Measurements from ENCODE around the gene ATP1A3. TPM values are rescaled to one million over a fixed set of nuclear protein-coding genes. Genes with fewer than 3 reads are reported as not detected.
A peak's percentile ranks its signal among the peaks of the same experiment; 100 is the strongest.

ATP1A3 gene
- total RNA-seq, 2 donors from 2014 or later = 2.2 to 4.9 TPM

- ATAC-seq (no peak), DNase-seq (no peak)
- no peak overlapping the region for H3K27ac Mint-ChIP-seq
- H3K4me1 Mint-ChIP-seq = peaks cover 39% of the 10 kb centered on the region
- peaks cover 5% of the 10 kb centered on the region for H3K36me3 Mint-ChIP-seq (ENCODE audit: low read depth)
- H3K4me3 Mint-ChIP-seq = no peak overlapping the region
- H3K27me3 Mint-ChIP-seq = peaks cover 13% of the 10 kb centered on the region
- no peaks in the 10 kb centered on the region for H3K9me3 ChIP-seq (ENCODE audit: control insufficient read depth, low read length, poor library complexity, severe bottlenecking)
These were observed 61.7 kb downstream of the ATP1A3 start for GRCh38 chr19:41932259-41932719.

- DNase-seq = no peak
- Mint-ChIP-seq H3K27ac (no peak overlapping the region), H3K27me3 (peaks cover 8% of the 10 kb centered on the region), H3K36me3 (ENCODE audit: low read depth) (peaks cover 5% of the 10 kb centered on the region), H3K4me1 (peaks cover 31% of the 10 kb centered on the region), H3K4me3 (no peak overlapping the region)
- no peaks in the 10 kb centered on the region for H3K9me3 ChIP-seq (ENCODE audit: control insufficient read depth, low read length, poor library complexity, severe bottlenecking)
- ATAC-seq = no peak
These were observed 63.0 kb downstream of the ATP1A3 start for GRCh38 chr19:41930926-41931592.

GRCh38 chr19:41930322-41930722 lies 63.7 kb downstream of the ATP1A3 start:
- Mint-ChIP-seq H3K27ac (no peak overlapping the region), H3K36me3 (ENCODE audit: low read depth) (peaks cover 5% of the 10 kb centered on the region), H3K4me1 (peaks cover 29% of the 10 kb centered on the region), H3K4me3 (no peak overlapping the region), H3K27me3 (peaks cover 6% of the 10 kb centered on the region)
- no peaks in the 10 kb centered on the region for H3K9me3 ChIP-seq (ENCODE audit: control insufficient read depth, low read length, poor library complexity, severe bottlenecking)
- DNase-seq (no peak), ATAC-seq (no peak)

DNA sequence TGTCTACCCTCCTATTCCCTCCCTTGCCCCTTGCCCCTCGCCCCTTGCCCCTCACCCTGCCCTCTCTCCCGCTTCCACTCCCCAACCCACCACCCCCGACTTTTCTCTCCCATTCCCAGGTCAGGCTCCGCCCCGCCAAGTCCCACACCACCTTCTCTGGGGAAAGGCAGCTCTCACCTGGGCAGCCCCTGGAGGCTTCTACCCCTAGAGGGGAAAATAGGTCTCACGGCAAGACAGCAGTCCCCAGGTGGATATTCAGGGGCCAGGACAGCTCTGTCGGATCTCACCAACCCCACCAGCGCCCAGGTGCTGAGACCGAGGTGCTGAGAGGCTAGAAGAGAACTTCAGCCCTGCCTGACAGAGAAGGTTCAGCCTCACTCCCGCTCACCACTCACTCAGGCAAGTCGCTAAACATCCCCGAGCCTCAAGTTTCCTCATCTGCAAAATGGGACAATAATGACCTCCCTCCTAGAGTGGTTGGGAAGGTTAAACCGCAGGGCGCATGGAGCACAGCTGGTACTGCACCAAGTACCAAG lies 64.4 kb downstream of the ATP1A3 start:
- DNase-seq (no peak), ATAC-seq (no peak)
- no peak overlapping the region for H3K4me3 Mint-ChIP-seq
- H3K9me3 ChIP-seq (ENCODE audit: control insufficient read depth, low read length, poor library complexity, severe bottlenecking) = no peaks in the 10 kb centered on the region
- H3K27me3 Mint-ChIP-seq = no peaks in the 10 kb centered on the region
- peaks cover 22% of the 10 kb centered on the region for H3K4me1 Mint-ChIP-seq
- no peak overlapping the region for H3K27ac Mint-ChIP-seq
- H3K36me3 Mint-ChIP-seq (ENCODE audit: low read depth) = peaks cover 5% of the 10 kb centered on the region

- H3K9me3 ChIP-seq (ENCODE audit: control insufficient read depth, low read length, poor library complexity, severe bottlenecking) = no peaks in the 10 kb centered on the region
- H3K4me3 Mint-ChIP-seq = no peak overlapping the region
- H3K27me3 Mint-ChIP-seq = no peaks in the 10 kb centered on the region
- ATAC-seq (peak; percentile 77), DNase-seq (no peak)
- peaks cover 5% of the 10 kb centered on the region for H3K36me3 Mint-ChIP-seq (ENCODE audit: low read depth)
- no peak overlapping the region for H3K27ac Mint-ChIP-seq
- H3K4me1 Mint-ChIP-seq = peaks cover 20% of the 10 kb centered on the region
These were observed 65.1 kb downstream of the ATP1A3 start for GRCh38 chr19:41928754-41929535.

DNA sequence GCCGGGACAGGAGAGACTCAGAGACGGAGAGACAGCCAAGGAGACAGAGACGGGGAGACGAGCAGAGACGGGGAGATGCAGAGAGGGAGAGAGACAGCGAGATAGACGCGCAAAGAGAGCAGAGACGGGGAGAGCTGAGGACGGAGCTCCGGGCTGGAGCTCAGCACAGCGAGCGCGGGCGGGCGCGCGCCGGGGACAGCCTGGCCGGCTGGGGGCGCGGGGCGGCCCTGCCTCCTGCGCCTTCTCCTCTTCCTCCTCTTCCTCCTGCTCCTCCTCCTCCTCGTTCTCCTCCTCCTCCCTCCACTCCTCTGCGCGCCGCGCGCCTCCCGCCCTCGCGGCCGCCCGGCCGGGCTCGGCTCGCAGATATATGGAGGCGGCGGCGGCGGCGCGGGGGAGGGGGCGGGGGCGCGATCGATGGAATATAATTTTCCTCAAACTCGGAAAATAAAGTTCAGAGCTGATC lies 65.8 kb downstream of the ATP1A3 start, which contains the start of gene ERFL:
TSS of gene ERFL (minus strand) at position 229 of the 463 bp plus-strand sequence. CDS start 15,530 bp downstream, outside the sequence.
- H3K27ac Mint-ChIP-seq = no peak within 1 kb of the TSS
- H3K9me3 ChIP-seq (ENCODE audit: control insufficient read depth, low read length, poor library complexity, severe bottlenecking) = no peaks in the 10 kb centered on the region
- ATAC-seq (peak; percentile 47), DNase-seq (no peak)
- H3K36me3 Mint-ChIP-seq (ENCODE audit: low read depth) = peaks cover 7% of the 10 kb centered on the region
- peaks cover 3% of the 10 kb centered on the region for H3K27me3 Mint-ChIP-seq
- peaks cover 18% of the 10 kb centered on the region for H3K4me1 Mint-ChIP-seq
- H3K4me3 Mint-ChIP-seq = no peak within 1 kb of the TSS

GRCh38 chr19:41927497-41928192 lies 66.4 kb downstream of the ATP1A3 start:
- peaks cover 9% of the 10 kb centered on the region for H3K36me3 Mint-ChIP-seq (ENCODE audit: low read depth)
- no peak overlapping the region for H3K4me3 Mint-ChIP-seq
- H3K27ac Mint-ChIP-seq = no peak overlapping the region
- peaks cover 18% of the 10 kb centered on the region for H3K4me1 Mint-ChIP-seq
- H3K27me3 Mint-ChIP-seq = peaks cover 8% of the 10 kb centered on the region
- peak in 2 of 3 donors; percentile 30 for DNase-seq
- no peaks in the 10 kb centered on the region for H3K9me3 ChIP-seq (ENCODE audit: control insufficient read depth, low read length, poor library complexity, severe bottlenecking)
- ATAC-seq = peak; percentile 35

DNA sequence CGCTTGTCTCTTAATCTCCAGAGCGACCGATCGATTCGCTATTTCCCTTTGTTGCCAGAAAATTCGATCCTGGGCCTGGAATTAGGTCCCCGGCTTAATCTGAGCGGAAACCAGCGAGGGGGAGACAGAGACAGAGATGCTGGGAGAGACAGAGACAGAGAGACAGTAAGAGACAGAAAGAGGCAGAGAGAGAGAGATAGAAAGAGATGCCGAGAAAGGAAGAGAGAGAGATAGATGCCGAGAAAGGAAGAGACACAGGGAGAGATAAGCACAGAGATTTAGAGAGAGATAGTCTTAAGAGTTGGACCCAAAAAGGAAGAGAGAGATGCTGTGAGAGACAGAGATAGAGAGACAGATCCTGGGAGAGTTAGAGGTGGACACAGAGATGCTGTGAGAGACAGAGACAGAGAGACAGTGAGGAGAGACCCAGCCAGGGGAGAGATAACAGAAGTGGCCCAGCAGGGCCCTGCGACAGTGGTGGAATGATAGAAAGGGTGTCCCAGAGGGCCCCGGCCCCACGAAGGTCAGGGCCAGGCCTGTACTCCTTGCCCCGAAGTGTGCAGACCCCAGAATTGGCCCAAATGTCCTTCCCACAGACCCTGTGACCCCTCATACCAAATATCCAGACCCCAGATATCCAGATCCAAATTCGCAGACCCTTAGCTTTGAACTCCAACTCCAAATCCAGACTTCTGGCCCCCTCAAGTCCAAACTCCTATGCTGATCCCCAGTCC lies 67.1 kb downstream of the ATP1A3 start:
- peaks cover 14% of the 10 kb centered on the region for H3K27me3 Mint-ChIP-seq
- H3K4me3 Mint-ChIP-seq = no peak overlapping the region
- ATAC-seq (no peak), DNase-seq (no peak)
- no peaks in the 10 kb centered on the region for H3K9me3 ChIP-seq (ENCODE audit: control insufficient read depth, low read length, poor library complexity, severe bottlenecking)
- peaks cover 13% of the 10 kb centered on the region for H3K36me3 Mint-ChIP-seq (ENCODE audit: low read depth)
- H3K4me1 Mint-ChIP-seq = peaks cover 21% of the 10 kb centered on the region
- no peak overlapping the region for H3K27ac Mint-ChIP-seq

DNA sequence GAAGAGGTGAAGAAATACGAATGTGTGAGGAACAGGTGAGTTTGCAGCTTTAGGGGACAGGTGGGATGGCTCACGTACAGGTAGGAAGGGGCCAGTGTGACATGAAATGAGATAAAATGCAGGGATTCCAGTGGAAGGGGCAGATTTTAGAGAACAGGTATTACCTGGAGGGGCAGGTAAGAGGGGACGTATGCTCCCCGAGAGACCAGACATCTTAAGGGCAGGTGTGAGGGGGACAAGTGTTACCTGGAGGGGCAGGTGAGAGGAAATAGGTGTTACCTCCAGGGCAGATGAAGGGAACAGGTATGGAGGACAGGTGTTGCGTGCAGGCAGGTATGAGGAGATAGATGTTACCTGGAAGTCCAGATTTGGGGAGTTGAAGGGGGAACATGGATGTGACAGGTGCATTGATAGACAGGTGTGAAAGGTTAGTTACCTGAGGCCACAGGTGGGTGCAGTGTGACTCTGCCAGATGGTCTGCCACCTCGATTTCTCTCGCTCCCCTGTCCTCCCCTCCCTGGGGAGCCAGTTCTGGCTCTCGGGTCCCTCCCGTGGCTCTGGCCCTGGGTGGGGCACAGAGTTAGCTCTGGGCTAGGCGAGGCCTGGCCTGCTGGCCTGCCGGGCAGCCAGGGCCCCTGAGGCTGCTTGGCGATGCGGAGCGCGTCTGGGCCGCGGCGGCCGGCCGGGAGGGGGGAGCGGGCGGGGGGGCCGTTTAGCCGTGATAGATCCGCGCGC lies 67.8 kb downstream of the ATP1A3 start:
- Mint-ChIP-seq H3K27ac (no peak overlapping the region), H3K4me3 (no peak overlapping the region), H3K27me3 (peaks cover 18% of the 10 kb centered on the region), H3K36me3 (ENCODE audit: low read depth) (peaks cover 16% of the 10 kb centered on the region), H3K4me1 (peaks cover 24% of the 10 kb centered on the region)
- DNase-seq (no peak), ATAC-seq (no peak)
- H3K9me3 ChIP-seq (ENCODE audit: control insufficient read depth, low read length, poor library complexity, severe bottlenecking) = no peaks in the 10 kb centered on the region

GRCh38 chr19:41925208-41926003 lies 68.6 kb downstream of the ATP1A3 start:
- ATAC-seq (no peak), DNase-seq (no peak)
- Mint-ChIP-seq H3K27me3 (peaks cover 19% of the 10 kb centered on the region), H3K4me1 (peaks cover 24% of the 10 kb centered on the region), H3K4me3 (no peak overlapping the region), H3K27ac (no peak overlapping the region), H3K36me3 (ENCODE audit: low read depth) (peaks cover 17% of the 10 kb centered on the region)
- no peaks in the 10 kb centered on the region for H3K9me3 ChIP-seq (ENCODE audit: control insufficient read depth, low read length, poor library complexity, severe bottlenecking)
